Stimulated activated naive CD8-positive, alpha-beta T cell treated with anti-CD3 and anti-CD28 coated beads, Interleukin-15, Interleukin-2, amounts not matched to agents 100 ng/mL and 50 ng/mL, for 24 hours (primary cell): ENCODE measurements around the gene LRRC8E.
"Not testable (repeated sequence)": the region's sequence is repeated elsewhere in the genome, so short reads cannot be mapped to it uniquely, and the experiment has no call there.

ENCODE experiments used
- H3K27ac Mint-ChIP-seq: one replicate; pipeline ENCODE4 v1.8.0; 2021; ENCODE audit warnings: mild to moderate bottlenecking, mixed read lengths
- H3K27me3 Mint-ChIP-seq: one replicate; pipeline ENCODE4 v1.8.0; 2021; ENCODE audit warnings: mixed read lengths
- H3K36me3 Mint-ChIP-seq: one replicate; pipeline ENCODE4 v1.8.0; 2021; ENCODE audit warnings: low read depth, mixed read lengths
- H3K4me1 Mint-ChIP-seq: one replicate; pipeline ENCODE4 v1.8.0; 2021; ENCODE audit warnings: low read depth, mixed read lengths
- H3K4me3 Mint-ChIP-seq: one replicate; pipeline ENCODE4 v1.8.0; 2021; ENCODE audit warnings: mild to moderate bottlenecking, mixed read lengths
- H3K9me3 Mint-ChIP-seq: one replicate; pipeline ENCODE4 v1.8.0; 2021; ENCODE audit warnings: mixed read lengths

Gene LRRC8E

DNA sequence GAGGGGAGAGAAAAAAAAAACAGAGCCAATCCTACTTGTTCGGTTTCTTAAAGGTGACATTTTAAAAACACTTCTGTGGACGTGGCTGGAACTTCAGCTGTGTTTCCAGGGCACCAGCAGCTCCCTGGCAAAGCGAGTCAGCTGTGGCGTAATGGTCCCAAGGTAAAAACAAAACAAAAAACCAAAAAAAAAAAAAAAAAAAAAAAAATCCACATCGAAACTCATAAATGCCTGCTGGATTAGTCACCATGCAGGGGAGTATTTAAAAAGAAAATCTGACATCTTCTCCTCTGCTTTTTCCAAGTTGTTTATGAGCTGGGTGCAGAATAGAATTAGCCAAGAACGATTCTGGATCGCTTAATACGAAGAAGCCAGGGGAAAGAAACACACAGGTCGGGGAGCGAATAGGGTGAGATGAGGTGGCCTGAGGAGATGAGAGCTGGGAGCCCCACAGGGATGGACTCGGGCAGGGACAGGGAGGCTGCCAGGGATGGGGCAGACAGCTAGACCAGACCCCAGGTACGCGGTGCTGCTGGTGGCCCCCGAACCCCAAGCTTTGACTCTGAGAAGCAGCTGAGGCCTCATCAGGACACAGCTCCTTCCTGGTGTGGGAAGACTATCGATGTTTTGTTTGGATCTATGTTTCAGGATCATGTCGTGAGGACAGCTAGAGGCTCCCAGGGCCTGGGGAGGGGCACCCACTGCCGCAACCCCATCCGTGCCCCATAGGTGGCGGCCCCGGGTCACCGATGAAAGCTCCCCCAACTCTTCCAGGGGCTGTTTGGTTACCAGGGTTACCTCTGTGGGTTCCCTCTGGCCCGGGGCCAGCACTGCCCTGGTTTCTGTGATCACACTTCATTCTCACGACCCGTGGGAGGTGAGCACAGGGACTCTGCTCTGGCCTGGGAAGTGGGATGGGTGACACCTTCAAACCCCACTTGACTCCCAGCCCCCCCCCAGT is 40.7 kb downstream of the LRRC8E start:
- H3K9me3 Mint-ChIP-seq, result no peaks in the 10 kb centered on the region
- peak overlapping the region; percentile 67 for H3K27ac Mint-ChIP-seq
- H3K4me1 Mint-ChIP-seq, result peaks cover 32% of the 10 kb centered on the region
- H3K36me3 Mint-ChIP-seq, result peaks cover 31% of the 10 kb centered on the region
- no peak overlapping the region for H3K4me3 Mint-ChIP-seq
- H3K27me3 Mint-ChIP-seq, result no peaks in the 10 kb centered on the region

DNA sequence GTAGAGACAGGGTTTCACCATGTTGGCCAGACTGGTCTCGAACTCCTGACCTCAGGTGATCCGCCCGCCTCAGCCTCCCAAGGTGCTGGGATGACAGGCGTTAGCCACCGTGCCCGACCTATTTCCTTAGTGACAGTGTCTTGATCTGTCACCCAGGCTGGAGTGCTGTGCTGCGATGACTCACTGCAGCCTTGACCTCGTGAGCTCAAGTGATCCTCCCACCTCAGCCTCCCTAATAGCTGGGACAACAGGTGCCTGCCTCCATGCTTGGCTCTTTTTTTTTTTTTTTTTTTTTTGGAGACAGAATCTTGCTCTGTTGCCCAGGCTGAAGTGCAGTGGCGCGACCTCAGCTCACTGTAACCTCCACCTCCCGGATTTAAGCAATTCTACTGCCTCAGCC is 41.7 kb downstream of the LRRC8E start:
- not testable (repeated sequence) for H3K27ac Mint-ChIP-seq, H3K27me3 Mint-ChIP-seq, H3K9me3 Mint-ChIP-seq, H3K4me3 Mint-ChIP-seq
- H3K36me3 Mint-ChIP-seq, result peaks cover 34% of the 10 kb centered on the region
- peaks cover 32% of the 10 kb centered on the region for H3K4me1 Mint-ChIP-seq

DNA sequence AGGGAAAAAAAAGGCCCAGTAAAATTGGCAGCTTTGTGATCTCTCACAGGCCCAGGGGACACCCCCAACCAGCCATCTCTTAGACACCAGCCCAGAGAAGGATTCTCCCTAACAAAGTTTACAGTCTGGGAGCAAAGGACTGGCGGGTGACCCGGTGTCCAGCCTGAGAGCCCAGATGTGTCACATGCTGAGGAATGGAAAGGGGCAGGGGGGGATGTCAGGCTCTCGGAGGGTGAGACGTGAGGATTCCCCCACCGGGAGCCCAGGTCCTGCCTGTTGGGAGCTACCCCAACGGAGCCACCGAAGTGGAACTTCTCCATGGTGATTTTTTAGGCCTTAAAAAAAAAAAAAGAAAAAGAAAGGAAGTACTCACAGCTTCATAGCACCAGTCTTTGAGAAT is 42.5 kb downstream of the LRRC8E start:
- Mint-ChIP-seq H3K27ac (no peak overlapping the region), H3K36me3 (peaks cover 42% of the 10 kb centered on the region), H3K27me3 (no peaks in the 10 kb centered on the region), H3K9me3 (no peaks in the 10 kb centered on the region), H3K4me3 (no peak overlapping the region), H3K4me1 (peaks cover 29% of the 10 kb centered on the region)

DNA sequence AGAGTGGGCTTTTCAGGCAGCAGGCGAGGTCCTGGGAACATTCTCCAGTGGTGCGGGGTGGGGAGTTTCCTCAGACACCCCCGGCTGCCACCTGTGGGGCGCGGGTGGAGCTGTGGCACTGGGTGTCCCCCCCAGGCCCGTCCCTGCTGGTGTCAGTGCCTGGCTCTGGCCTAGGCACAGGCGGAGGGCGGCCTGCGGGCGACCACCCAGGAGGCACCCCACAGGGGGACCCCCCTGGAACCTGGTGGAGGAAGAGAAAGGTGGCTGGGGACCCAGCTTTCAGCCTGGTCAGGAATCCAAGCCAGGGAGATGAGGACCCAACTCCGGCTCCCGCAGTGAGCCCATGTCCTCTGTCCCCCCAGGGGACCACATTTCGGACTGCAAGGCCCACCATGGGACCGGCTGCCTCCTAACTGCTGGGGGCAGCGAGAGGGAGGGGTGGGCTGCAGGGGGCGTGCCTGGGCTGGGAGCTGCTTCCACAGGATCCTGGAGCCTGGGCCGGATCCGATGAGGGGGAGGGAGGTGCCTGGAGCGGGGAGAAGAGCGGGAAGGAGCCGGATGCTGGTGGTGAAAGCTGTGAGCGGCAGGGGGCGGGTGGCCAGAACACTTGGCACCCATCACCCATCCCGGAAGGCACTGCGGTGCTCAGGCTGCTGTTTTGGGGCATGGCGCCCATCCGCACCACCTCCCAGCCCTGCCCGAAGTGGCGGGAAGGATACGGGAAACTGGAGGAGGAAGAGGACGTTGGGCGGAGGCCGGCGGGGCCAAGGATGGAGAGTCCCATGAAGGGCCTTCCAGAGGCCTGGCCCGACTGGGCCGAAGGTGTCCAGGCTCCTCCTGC is 43.1 kb downstream of the LRRC8E start:
- Mint-ChIP-seq H3K27ac (no peak overlapping the region), H3K36me3 (peaks cover 47% of the 10 kb centered on the region), H3K4me1 (peaks cover 26% of the 10 kb centered on the region), H3K4me3 (no peak overlapping the region), H3K27me3 (no peaks in the 10 kb centered on the region), H3K9me3 (no peaks in the 10 kb centered on the region)

DNA sequence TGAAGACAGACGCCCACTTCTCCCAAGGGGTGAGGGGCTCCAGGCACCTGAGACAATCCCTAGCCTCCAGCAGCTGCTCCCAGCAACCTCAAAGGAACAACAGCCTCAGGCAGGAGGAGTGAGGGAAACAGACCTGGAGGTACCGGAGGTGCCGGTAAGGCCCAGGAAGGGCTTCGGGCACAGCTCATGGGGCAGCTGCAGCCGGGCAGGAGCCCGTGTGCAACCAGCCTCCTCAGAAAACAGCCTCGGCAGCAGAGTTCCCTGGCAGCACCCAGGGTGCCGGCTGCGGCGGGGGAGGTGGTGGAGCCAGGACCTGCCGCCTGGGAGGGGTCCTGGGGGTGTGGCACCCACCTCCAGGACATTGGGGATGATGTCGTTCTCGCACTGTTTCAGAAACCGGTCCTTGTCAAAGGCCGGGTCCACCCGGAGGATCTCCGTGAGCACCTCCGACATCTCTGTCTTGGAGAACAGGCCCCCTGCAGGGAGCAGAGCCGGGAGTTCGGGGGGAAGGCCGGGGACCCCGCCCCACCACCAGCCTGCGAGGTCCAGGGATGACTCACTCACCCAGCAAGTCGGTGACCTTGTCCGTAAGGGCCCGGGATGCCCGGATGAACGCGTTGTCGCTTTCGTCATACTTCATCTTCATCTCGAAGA is 44.1 kb downstream of the LRRC8E start:
- no peak overlapping the region for H3K4me3 Mint-ChIP-seq
- H3K27me3 Mint-ChIP-seq, result no peaks in the 10 kb centered on the region

DNA sequence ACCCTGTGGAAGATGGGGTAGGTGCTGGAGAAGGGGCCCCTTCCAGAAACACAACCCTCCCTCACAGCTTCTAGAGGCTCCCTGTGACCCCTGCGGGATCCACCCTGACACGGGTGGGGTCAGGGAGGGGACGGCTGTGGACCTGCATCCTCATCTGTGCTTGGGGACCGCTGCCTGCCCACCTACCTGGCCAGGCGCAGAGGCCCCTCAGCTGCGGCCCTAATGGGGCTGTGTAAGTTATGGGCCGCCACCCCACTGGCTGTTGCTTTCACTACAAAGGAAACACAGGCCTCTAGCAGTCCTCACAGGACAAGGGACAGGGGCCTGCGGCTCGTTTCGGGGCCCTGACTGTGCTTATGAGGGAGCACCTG is 44.6 kb downstream of the LRRC8E start:
- Mint-ChIP-seq H3K27me3 (no peaks in the 10 kb centered on the region), H3K4me1 (peaks cover 24% of the 10 kb centered on the region), H3K27ac (no peak overlapping the region), H3K4me3 (no peak overlapping the region), H3K36me3 (peaks cover 57% of the 10 kb centered on the region), H3K9me3 (no peaks in the 10 kb centered on the region)

More for the DNA sequence above, 44.1 kb downstream of the LRRC8E start:
- H3K27ac Mint-ChIP-seq, result no peak overlapping the region
- H3K9me3 Mint-ChIP-seq, result no peaks in the 10 kb centered on the region
- peaks cover 52% of the 10 kb centered on the region for H3K36me3 Mint-ChIP-seq
- peaks cover 24% of the 10 kb centered on the region for H3K4me1 Mint-ChIP-seq

DNA sequence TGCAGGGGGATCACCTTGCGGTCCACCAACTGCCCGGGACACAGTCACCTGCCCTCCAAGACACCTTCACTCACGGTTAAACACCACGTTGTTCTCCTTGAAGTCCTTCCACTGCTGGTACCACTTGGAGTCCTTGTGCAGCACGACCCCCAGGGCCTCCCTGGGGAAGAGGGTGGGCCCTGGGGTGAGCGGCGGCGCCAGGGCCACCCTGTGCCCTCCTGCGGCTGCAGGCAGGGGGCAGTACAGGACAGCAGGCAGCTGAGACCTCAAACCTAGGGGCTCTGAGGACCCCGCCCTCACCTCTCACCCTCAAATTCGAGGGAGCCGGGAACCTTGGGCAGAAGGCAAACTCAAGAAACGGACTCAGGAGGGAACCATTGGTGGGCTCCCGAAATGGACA is 45.1 kb downstream of the LRRC8E start:
- Mint-ChIP-seq H3K27ac (no peak overlapping the region), H3K27me3 (no peaks in the 10 kb centered on the region), H3K9me3 (no peaks in the 10 kb centered on the region), H3K4me1 (peaks cover 19% of the 10 kb centered on the region), H3K4me3 (no peak overlapping the region), H3K36me3 (peaks cover 54% of the 10 kb centered on the region)

DNA sequence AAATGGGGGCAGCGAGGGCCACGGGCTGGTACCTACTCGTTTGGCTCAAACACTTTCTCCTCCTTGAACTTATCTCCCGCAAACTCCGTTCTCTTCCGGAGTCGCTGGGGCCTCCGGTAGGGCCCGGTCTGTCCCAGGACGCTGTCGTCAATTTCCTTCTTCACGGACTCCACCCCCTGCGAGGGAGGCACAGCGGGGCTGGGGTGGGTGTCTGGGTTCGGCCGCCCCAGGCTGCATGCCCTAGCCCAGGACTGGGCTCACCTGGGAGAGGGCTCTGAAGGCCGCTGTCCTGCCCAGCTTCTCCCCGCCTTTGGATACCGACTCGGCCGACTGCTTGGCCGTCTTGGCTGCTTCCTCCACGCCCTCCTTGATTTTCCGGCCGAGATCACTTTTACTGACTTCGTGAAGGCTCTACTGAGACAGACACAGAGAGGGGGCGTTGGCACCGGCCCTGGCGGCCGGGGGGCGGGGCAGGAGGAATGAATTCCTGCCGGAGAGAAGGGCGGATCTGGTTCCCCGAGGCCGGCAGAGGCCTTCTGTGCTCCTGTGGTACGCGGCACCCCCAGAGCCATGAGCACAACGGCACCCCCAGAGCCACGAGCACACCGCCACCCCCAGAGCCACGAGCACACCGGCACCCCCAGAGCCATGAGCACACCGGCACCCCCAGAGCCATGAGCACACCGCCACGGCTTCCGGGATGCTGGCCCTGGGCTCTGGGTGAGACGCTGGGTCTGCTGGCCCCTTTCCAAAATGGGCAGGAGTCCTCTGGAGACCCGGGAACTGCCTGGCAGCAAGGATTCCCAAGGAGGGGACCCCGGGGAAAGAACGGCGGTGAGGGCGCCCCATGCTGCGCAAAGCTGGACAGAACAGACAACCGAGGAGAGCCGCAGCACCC is 45.8 kb downstream of the LRRC8E start:
- H3K4me1 Mint-ChIP-seq, result peaks cover 16% of the 10 kb centered on the region
- no peaks in the 10 kb centered on the region for H3K9me3 Mint-ChIP-seq
- no peak overlapping the region for H3K27ac Mint-ChIP-seq
- H3K27me3 Mint-ChIP-seq, result no peaks in the 10 kb centered on the region
- H3K36me3 Mint-ChIP-seq, result peaks cover 54% of the 10 kb centered on the region
- no peak overlapping the region for H3K4me3 Mint-ChIP-seq

DNA sequence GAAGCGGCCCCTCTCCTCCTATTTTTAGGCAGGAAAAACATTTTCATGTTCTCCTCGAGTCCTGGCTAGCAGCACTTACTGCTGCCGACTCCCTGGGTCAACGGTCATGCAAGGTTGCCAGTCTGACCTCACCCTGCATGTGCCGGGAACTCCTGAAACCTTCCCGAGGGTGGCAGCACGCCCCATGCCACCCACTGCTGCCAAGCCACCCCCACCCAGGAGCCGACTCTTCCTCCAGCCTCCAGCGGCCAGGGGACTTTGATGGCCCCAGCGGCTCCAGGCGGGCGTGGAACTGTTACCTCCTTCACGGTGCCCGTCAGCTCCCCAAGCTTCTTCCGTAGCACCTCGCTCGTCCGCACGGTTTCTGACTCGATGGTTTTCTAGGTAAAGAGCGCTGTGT is 46.5 kb downstream of the LRRC8E start:
- Mint-ChIP-seq H3K9me3 (no peaks in the 10 kb centered on the region), H3K27ac (no peak overlapping the region), H3K27me3 (no peaks in the 10 kb centered on the region), H3K36me3 (peaks cover 53% of the 10 kb centered on the region), H3K4me3 (no peak overlapping the region), H3K4me1 (peaks cover 9% of the 10 kb centered on the region)

DNA sequence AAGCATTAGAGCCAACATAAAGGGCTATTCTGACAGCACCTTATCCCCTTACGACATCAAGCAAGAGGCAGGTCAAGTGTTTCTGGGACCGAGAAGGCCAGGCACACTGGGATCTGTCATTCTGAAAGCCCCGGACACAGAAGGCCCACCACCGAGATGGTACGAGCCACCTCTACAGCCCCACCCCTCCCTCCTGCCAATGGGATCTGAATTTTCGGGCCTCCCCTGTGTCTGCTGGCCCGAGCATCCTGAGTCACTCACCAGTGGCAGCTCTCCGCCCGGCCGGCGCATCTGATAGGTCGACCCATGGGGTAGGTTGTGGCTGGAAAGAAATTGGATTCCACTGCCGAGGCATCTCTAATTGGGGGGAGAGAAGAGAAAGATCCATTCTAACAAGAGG is 52.5 kb downstream of the LRRC8E start:
- Mint-ChIP-seq H3K4me1 (peaks cover 43% of the 10 kb centered on the region), H3K9me3 (no peaks in the 10 kb centered on the region), H3K27me3 (no peaks in the 10 kb centered on the region), H3K4me3 (peak overlapping the region; percentile 62), H3K27ac (peak overlapping the region; percentile 67), H3K36me3 (peaks cover 33% of the 10 kb centered on the region)

DNA sequence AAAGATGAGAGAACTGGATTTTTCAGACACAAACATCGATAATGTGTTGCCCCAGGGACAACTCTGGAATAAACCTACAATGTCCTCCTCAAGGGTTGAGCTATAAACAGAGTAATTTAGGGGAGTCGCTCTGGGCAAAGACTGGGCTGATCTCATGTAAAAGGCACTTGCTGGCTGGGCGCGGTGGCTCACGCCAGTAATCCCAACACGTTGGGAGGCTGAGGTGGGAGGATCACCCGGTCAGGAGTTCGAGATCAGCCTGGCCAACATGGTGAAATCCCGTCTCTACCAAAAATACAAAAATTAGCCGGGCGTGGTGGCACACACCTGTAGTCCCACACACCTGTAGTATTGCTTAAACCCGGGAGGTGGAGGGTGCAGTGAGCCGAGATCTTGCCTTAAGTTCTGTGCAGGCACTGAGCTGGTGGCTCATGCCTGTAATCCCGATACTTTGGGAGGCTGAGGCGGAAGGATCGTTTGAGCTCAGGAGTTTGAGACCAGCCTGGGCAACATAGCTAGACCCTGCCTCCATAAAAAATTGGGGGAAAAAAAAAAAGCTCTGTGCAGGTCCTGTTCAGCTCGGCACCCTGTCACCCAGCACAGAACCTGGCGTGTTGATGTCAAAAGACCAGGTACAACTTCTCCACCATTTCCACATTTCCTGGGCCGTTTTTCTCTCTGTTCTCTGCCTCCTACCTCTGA is 53.7 kb downstream of the LRRC8E start:
- peak overlapping the region; percentile 93 for H3K4me3 Mint-ChIP-seq
- H3K27me3 Mint-ChIP-seq, result no peaks in the 10 kb centered on the region
- H3K36me3 Mint-ChIP-seq, result peaks cover 25% of the 10 kb centered on the region
- H3K9me3 Mint-ChIP-seq, result no peaks in the 10 kb centered on the region
- H3K4me1 Mint-ChIP-seq, result peaks cover 43% of the 10 kb centered on the region
- peak overlapping the region; percentile 38 for H3K27ac Mint-ChIP-seq

DNA sequence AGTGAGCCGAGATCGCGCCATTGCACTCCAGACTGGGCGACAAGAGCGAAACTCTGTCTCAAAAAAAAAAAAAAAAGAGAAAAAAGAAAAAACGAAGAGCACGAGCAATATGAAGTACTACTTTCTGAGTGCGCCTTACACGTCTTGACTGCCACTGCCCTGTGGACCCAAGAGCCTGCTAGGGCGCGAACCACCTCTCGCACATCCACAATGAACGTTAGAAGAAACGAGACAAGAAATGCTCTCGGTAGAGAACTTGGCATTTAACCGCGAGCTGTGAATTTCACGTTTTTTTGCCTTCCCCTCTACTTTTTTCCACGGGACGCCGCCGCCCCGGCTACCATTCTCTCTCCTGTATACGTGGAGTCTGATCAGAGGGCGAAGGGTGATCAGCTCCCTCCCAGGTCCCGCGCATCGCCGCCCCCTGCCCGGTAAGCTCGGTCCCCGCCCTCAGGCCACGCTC is 54.7 kb downstream of the LRRC8E start:
- H3K4me3 Mint-ChIP-seq, result peak overlapping the region; percentile 93

DNA sequence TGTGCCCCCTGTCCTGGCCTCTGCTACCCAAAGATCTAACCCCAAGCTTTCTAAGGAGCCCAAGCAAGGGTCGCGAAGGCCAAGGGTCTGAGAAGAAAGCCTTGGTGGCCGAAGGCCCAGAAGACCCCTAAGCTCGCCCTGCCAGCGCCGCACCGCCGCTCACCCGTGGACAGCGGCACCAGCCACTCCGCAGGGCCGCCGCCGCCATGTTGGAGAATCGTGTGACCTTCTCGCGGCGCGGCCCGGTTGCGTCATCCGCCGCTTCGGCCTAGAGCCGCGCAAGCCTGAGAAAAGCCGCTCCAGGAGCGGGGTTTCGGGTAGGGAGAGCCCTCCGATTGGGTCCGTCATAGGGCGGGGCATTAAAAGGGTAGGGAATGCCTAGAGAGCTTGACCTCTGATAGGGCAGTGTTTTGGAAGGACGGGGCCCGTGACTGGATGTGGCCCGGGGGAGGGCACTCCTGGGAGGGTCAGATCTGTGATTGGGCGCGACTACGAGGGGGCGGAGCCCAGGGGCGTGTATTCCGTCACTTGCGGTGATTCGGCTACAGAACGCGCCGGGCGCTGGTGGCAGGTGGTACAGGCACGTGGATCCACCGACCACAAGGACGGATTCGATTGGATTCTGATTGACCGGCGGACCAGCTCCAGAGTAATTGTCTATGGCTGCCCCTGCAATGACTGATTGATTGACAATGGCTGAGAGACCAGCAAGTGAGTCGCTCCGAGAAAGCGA is 55.3 kb downstream of the LRRC8E start, which contains the start of gene TIMM44:
Gene TIMM44, minus strand, starts transcription at position 223 of the 733 bp plus-strand sequence. Its CDS starts 15 bp downstream, at position 208.
- H3K36me3 Mint-ChIP-seq, result peaks cover 16% of the 10 kb centered on the region
- no peaks in the 10 kb centered on the region for H3K27me3 Mint-ChIP-seq
- no peaks in the 10 kb centered on the region for H3K9me3 Mint-ChIP-seq
- peak within 1 kb of the TSS; percentile 93 for H3K4me3 Mint-ChIP-seq
- peaks cover 43% of the 10 kb centered on the region for H3K4me1 Mint-ChIP-seq
- peak within 1 kb of the TSS; percentile 98 for H3K27ac Mint-ChIP-seq

More for the DNA sequence above, 54.7 kb downstream of the LRRC8E start:
- peaks cover 43% of the 10 kb centered on the region for H3K4me1 Mint-ChIP-seq
- no peaks in the 10 kb centered on the region for H3K9me3 Mint-ChIP-seq
- peak overlapping the region; percentile 98 for H3K27ac Mint-ChIP-seq
- H3K36me3 Mint-ChIP-seq, result peaks cover 17% of the 10 kb centered on the region
- H3K27me3 Mint-ChIP-seq, result no peaks in the 10 kb centered on the region
